IMR-90 (cell line): Measurements from ENCODE around the gene FABP6.

Experiments used
- CTCF ChIP-seq: conservative IDR thresholded peaks from 2 replicates; pipeline ENCODE4 v1.5.1; 2012; ENCODE audit warnings: mild to moderate bottlenecking, low read depth, low read length, improper control_type of control experiment
- RAD21 ChIP-seq: IDR thresholded peaks from 2 replicates; pipeline ENCODE4 v1.6.1; 2012; ENCODE audit warnings: low read length, improper control_type of control experiment

- TF ChIP-seq CTCF (no peak), RAD21 (no peak)
These were observed 21.5 kb downstream of the FABP6 start for GRCh38 chr5:160250826-160251225.
